Testis (tissue), 3 donors: ENCODE data around the gene SCT. TPM values are rescaled to one million over a fixed set of nuclear protein-coding genes. Genes with fewer than 3 reads are reported as not detected.

Experiments used
- DNase-seq: peaks from one replicate; pipeline ENCODE4 v3.0.0-alpha.2; 2019
- H3K27ac ChIP-seq, 2 donors: fragments of 200-600 bp; sonication (generic); one replicate each; pipeline ENCODE4 v1.5.1; 2019
- H3K27me3 ChIP-seq: fragments of 200-600 bp; sonication (generic); one replicate; pipeline ENCODE4 v1.5.1; 2019
- H3K36me3 ChIP-seq: fragments of 200-600 bp; sonication (generic); one replicate; pipeline ENCODE4 v1.5.1; 2017; ENCODE audit warnings: low read depth; ENCODE audit errors: missing control alignments
- H3K4me1 ChIP-seq: fragments of 200-600 bp; sonication (generic); one replicate; pipeline ENCODE4 v1.5.1; 2019
- H3K4me3 ChIP-seq, 2 donors: fragments of 200-600 bp; sonication (generic); one replicate each; pipeline ENCODE4 v1.5.1; 2017 to 2019
- H3K9me3 ChIP-seq: fragments of 200-600 bp; sonication (generic); one replicate; pipeline ENCODE4 v1.5.1; 2017
- CTCF ChIP-seq, 3 experiments: fragments of 450-650 bp in 2 of 3; fragments of 200-600 bp in 1 of 3; sonication (generic) in 1 of 3; IDR thresholded peaks; one replicate each; pipeline ENCODE4 v1.5.1; 2016 to 2019; ENCODE audit warnings: antibody characterized with exemption in 3 of 3, mild to moderate bottlenecking in 2 of 3, moderate library complexity in 1 of 3
- POLR2A ChIP-seq: fragments of 450-650 bp; IDR thresholded peaks from one replicate; pipeline ENCODE4 v1.6.1; 2017; ENCODE audit warnings: antibody characterized with exemption, mild to moderate bottlenecking, moderate library complexity
- WGBS, 2 donors: methylation state at CpG; one replicate each; pipeline ENCODE4 v1.1.5; 2018; 5-methylcytosine and 5-hydroxymethylcytosine counted together
- intact Hi-C: fragments of 100-400 bp; cut with DNase I; formaldehyde crosslinking; loops from one replicate; pipeline ENCODE4 v1.15.1; 2023; ENCODE audit warnings: low total_unique reads
- polyA plus RNA-seq: library from polyadenylated mRNA; stranded (reverse); fragments of 350-450 nt; fragmentation: Illumina TruSeq; extraction: RNeasy Lipid Tissue Mini Kit (QIAGEN cat#74804); gene quantifications from one replicate; pipeline ENCODE4 v1.2.3, GENCODE V29; 2014; ENCODE audit warnings: low read depth, low replicate concordance; ENCODE audit not compliant: insufficient read depth
- total RNA-seq, 2 donors: library from RNA; depleted of rRNA; stranded (reverse); fragments of >200 nt; gene quantifications; one replicate each; pipeline ENCODE4 v1.2.3, GENCODE V29; 2016

The SCT gene
- total and polyA plus RNA-seq, 3 donors from 2014 or later = 1.5 to 9.3 (median 3.4) TPM

GRCh38 chr11:619628-620050, 7.3 kb downstream of the SCT start:
- intact Hi-C loops = no loop called here
- Histone ChIP-seq H3K4me3 (no peak overlapping the region), H3K36me3 (no peaks in the 10 kb centered on the region), H3K4me1 (peaks cover 6% of the 10 kb centered on the region), H3K27ac (no peak overlapping the region), H3K27me3 (no peaks in the 10 kb centered on the region), H3K9me3 (no peaks in the 10 kb centered on the region)
- no peak for DNase-seq
- no peak for TF ChIP-seq CTCF (IDR thresholded peaks at IDR 0.05)
- no peak for TF ChIP-seq POLR2A
- WGBS, 2 donors = 87 to 91% methylated on average over 3 to 22 of the region's 22 CpGs

- DNase-seq = no peak
- Histone ChIP-seq H3K36me3 (no peaks in the 10 kb centered on the region), H3K9me3 (no peaks in the 10 kb centered on the region), H3K27ac (no peak overlapping the region), H3K4me3 (no peak overlapping the region), H3K4me1 (peaks cover 12% of the 10 kb centered on the region), H3K27me3 (no peaks in the 10 kb centered on the region)
- WGBS, 2 donors = 81 to 92% methylated on average over 4 to 23 of the region's 24 CpGs
- intact Hi-C loops = no loop called here
- no peak for TF ChIP-seq CTCF (IDR thresholded peaks at IDR 0.05)
- no peak for TF ChIP-seq POLR2A
Measured at GRCh38 chr11:618856-619627, 7.9 kb downstream of the SCT start.

- Histone ChIP-seq H3K9me3 (no peaks in the 10 kb centered on the region), H3K4me1 (peaks cover 14% of the 10 kb centered on the region), H3K36me3 (no peaks in the 10 kb centered on the region), H3K27me3 (no peaks in the 10 kb centered on the region), H3K4me3 (no peak overlapping the region), H3K27ac (no peak overlapping the region)
- WGBS, 2 donors = 73 to 94% methylated on average over 3 to 25 of the region's 25 CpGs
- TF ChIP-seq CTCF (IDR thresholded peaks at IDR 0.05) = no peak
- no peak for TF ChIP-seq POLR2A
- no peak for DNase-seq
- intact Hi-C loops = no loop called here
Measured at GRCh38 chr11:617912-618682, 8.9 kb downstream of the SCT start.

GRCh38 chr11:617199-617911, 9.6 kb downstream of the SCT start:
- intact Hi-C loops = no loop called here
- TF ChIP-seq CTCF (IDR thresholded peaks at IDR 0.05) (no peak), POLR2A (no peak)
- Histone ChIP-seq H3K4me1 (peaks cover 15% of the 10 kb centered on the region), H3K4me3 (no peak overlapping the region), H3K9me3 (no peaks in the 10 kb centered on the region), H3K27ac (no peak overlapping the region), H3K27me3 (no peaks in the 10 kb centered on the region), H3K36me3 (no peaks in the 10 kb centered on the region)
- DNase-seq = no peak
- WGBS, 2 donors = 94% methylated on average over 36 to 57 of the region's 57 CpGs
